Activated naive CD4-positive, alpha-beta T cell treated with anti-CD3 and anti-CD28 coated beads, Interleukin-2, amount 50 U/mL, for 16 hours (primary cell): ENCODE results near the gene UGT2B17.
"Not testable (repeated sequence)": the region's sequence is repeated elsewhere in the genome, so short reads cannot be mapped to it uniquely, and the experiment has no call there.

Experiments used
- DNase-seq: peaks from one replicate; pipeline ENCODE4 v3.0.0-alpha.2; 2020

UGT2B17 gene

GRCh38 chr4:68568535-68568934 is 7.6 kb downstream of the UGT2B17 start:
- not testable (repeated sequence) for DNase-seq

DNA sequence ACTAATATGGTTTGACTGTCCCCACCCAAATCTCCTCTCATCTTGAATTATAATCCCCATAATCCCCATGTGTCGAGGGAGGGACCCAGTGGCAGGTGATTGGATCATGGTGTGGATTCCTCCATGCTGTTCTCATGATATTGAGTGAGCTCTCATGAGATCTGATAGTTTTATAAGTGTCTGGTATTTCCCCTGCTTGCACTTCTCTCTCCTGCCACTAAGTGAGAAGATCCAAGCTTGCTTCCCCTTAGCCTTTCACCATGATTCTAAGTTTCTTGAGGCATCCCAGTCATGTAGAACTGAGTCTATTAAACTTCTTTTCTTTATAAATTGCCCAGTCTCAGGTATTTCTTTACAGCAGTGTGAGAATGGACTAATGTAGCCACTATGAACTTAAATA is 9.8 kb downstream of the UGT2B17 start:
- not testable (repeated sequence) for DNase-seq

DNA sequence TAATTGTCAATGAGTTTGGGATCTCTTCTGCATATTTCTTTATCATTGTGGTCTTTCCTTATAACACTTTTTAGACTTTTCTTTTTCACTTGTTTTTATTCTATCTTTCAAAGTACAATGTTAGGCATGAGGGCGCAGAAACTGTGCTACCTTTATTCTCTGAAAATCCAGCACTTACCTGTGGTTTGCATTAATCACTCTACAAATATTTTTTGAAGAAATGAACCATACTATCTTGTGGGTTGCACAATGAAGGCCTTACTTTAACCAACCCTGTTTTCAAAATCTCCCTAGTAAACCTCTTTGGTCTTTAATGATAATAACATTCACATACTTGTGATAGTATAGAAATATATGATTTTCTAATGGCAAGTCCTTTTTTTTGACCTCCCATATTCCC is 11.0 kb downstream of the UGT2B17 start:
- DNase-seq: not testable (repeated sequence)

DNA sequence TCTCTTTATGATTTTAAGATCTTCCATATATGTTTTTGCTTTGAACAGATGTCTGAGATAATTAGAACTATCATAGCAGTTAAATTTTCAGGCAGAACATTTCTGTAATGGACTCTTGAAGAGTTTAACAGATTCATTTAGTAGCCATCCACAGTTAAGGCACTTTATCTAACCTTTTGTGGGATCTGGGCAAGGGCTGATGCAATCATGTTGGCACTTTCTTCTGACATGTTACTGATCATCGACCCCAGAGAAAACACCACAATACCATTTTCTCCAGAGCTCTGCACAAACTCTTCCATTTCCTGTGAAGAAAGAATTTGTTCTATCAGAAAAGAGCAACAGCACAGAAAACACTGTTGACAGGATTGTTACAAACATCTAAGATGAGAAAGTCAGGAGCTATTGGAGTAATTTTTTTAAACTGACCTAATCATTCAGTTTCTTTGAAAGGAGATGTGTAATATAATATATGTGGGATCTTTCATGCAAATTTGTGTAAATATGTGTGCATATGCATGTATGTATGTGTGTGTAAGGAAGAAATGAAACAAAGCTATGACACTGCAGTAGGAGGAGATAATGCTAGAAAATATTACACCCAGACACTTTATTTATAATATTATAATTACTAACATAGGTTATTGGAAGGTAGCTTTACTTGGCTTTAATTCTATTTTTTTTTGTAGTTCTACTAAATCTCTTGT is 15.6 kb downstream of the UGT2B17 start:
- not testable (repeated sequence) for DNase-seq

- DNase-seq: not testable (repeated sequence)
Measured at GRCh38 chr4:68553830-68554229, 22.3 kb downstream of the UGT2B17 start.

GRCh38 chr4:68552818-68553811 is 23.0 kb downstream of the UGT2B17 start:
- DNase-seq: not testable (repeated sequence)

GRCh38 chr4:68542742-68543141 is 33.4 kb downstream of the UGT2B17 start:
- not testable (repeated sequence) for DNase-seq

GRCh38 chr4:68536375-68536774 is 39.7 kb downstream of the UGT2B17 start:
- no peak for DNase-seq

GRCh38 chr4:68535974-68536373 is 40.1 kb downstream of the UGT2B17 start:
- no peak for DNase-seq

DNA sequence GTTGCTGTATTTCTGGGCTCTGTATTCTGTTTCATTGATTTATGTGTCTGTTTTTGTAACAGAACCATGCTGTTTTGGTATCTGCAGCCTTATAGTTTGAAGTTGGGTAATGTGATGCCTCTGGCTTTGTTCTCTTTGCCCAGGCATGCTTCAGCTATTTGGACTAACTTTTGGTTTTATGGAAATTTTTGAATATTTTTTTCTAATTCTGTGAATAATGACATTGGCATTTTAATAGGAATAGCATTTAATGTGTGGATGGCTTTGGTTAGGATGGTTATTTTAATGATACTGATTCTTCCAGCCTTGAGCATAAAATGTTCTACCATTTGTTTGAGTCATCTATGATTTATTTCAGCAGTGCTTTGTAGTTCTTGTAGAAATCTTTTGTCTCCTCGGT is 53.9 kb downstream of the UGT2B17 start:
- not testable (repeated sequence) for DNase-seq

DNA sequence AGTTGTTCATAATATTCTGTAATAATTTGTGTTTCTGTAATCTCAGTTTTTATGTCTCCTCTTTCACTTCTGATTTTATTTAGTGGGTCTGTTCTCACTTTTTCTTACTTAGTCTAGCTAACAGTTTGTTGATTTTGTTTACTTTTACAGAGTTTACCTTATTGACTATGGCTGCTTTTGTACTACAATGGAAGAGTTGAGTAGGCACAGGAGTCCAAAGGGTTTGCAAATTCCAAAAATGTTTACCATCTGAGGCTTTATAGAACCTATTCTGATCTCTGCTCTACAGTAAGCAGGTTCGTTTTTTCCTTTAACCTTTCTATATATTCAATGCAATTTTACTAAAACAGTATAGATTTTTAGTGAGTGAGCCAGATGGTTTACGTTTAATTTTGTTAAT is 55.1 kb downstream of the UGT2B17 start:
- no peak for DNase-seq

- DNase-seq: no peak
Measured at GRCh38 chr4:68518889-68519288, 57.2 kb downstream of the UGT2B17 start.

GRCh38 chr4:68505452-68505851 is 70.7 kb downstream of the UGT2B17 start:
- DNase-seq: not testable (repeated sequence)

GRCh38 chr4:68504836-68505235 is 71.3 kb downstream of the UGT2B17 start:
- DNase-seq: not testable (repeated sequence)

DNA sequence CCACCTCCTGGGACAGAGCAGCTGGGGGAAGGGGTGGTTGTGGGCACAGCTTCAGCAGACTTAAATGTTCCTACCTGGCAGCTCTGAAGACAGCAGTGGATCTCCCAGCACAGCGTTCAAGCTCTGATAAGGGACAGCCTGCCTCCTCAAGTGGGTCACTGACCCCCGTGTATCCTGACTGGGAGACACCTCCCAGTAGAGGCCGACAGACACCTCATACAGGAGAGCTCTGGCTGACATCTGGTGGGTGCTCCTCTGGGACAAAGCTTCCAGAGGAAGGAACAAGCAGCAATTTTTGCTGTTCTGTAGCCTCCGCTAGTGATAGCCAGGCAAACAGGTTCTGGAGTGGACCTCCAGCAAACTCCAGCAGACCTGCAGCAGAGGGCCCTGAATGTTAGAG is 72.7 kb downstream of the UGT2B17 start:
- DNase-seq: not testable (repeated sequence)

DNA sequence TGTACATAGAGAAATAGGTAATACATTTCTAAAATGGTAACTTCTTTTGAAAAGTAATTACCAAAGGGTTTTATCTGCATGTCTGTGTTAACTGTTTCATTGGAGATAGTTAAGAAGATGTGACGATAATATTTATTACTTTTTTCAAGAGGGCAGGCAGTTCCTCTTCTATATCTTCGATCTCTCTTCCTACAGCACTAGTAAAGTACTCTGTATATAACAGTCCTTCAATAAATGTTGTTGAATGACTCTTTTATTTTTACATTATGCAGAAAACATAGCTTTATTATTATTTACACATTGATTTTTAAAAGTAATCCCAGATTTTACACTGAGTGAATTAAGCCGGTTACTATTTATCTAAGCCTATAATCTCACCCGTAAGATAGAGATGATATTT is 77.1 kb downstream of the UGT2B17 start:
- no peak for DNase-seq

GRCh38 chr4:68498413-68499007 is 77.6 kb downstream of the UGT2B17 start:
- DNase-seq: peak; percentile 56

- no peak for DNase-seq
Measured at GRCh38 chr4:68494688-68495087, 81.4 kb downstream of the UGT2B17 start.

DNA sequence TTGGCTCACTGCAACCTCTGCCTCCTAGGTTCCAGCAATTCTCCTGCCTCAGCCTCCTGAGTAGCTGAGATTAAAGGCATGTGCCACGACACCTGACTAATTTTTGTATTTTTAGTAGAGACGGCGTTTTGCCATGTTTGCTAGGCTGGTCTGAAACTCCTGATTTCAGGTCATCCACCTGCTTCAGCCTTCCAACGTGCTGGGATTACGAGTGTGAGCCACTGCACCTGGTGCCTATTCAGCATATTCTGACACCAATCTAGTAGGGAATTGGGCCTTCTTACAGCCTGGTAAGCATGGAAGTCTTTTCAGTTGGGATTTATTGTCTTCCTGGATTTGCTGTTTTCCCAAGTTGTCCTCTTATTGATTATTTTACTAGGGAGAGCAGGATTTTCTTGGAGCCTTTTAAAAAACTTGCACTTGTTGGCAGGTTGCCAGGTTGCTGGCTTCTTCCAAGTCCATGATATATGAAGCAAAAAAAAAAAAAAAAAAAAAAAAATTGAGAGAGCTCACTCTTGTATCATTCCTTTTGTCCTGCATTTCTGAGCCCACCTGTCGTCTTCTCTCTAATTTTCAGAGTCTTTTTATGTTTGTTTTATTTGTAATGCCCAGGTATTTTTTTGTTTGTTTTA is 85.2 kb downstream of the UGT2B17 start:
- DNase-seq: no peak

GRCh38 chr4:68489338-68489737 is 86.8 kb downstream of the UGT2B17 start:
- DNase-seq: no peak
